ENCODE results near the gene ASIC3.

ASIC3 gene

GRCh38 chr7:151017370-151017952, 30.9 kb upstream of the ASIC3 start:
- no peak overlapping the region for H3K4me2 ChIP-seq (ENCODE audit: low read length, poor library complexity, severe bottlenecking)
- no peak overlapping the region for H3K4ac ChIP-seq (ENCODE audit: low read depth in 1 of 2, low read length in 2 of 2)
- no peak overlapping the region for H3K9ac ChIP-seq (ENCODE audit: low read length)
- H3K18ac ChIP-seq (ENCODE audit: low read depth in 1 of 2, low read length in 2 of 2) = peak overlapping the region in 1 of 2 experiments; percentile 38
- H4K8ac ChIP-seq (ENCODE audit: low read length) = no peak overlapping the region
- H3K27ac ChIP-seq (ENCODE audit: low read length, poor library complexity, severe bottlenecking) = no peak overlapping the region
- no peaks in the 10 kb centered on the region for H3K79me1 ChIP-seq (replicated peaks; ENCODE audit: low read length, poor library complexity, severe bottlenecking)
- no peak overlapping the region for H2BK12ac ChIP-seq (ENCODE audit: low read length in 2 of 2)
- no peak overlapping the region for H2BK5ac ChIP-seq (ENCODE audit: low read depth, low read length, poor library complexity, severe bottlenecking)
- H2AK5ac ChIP-seq (ENCODE audit: low read length, severe bottlenecking) = no peak overlapping the region
- H3K9me3 ChIP-seq (ENCODE audit: control insufficient read depth, low read length) = no peaks in the 10 kb centered on the region
- H3K4me3 ChIP-seq (ENCODE audit: insufficient read depth in 1 of 2, low read depth in 1 of 2, low read length in 2 of 2) = peak overlapping the region in 1 of 2 experiments; percentile 66
- no peak overlapping the region for H2AFZ ChIP-seq (ENCODE audit: low read depth, low read length)
- no peak overlapping the region for H2BK15ac ChIP-seq (ENCODE audit: low read depth, poor library complexity, severe bottlenecking)
- no peak overlapping the region for H3K14ac ChIP-seq (ENCODE audit: low read length in 2 of 2)
- H3K36me3 ChIP-seq (ENCODE audit: control insufficient read depth in 1 of 2, insufficient read depth in 2 of 2, low read depth in 1 of 2, low read length in 2 of 2) = no peaks in the 10 kb centered on the region
- no peak for DNase-seq
- H4K91ac ChIP-seq (ENCODE audit: low read length) = no peak overlapping the region
- WGBS = 77% methylated on average over 13 of the region's 13 CpGs
- H3K23ac ChIP-seq (ENCODE audit: low read length in 2 of 2) = no peak overlapping the region
- H3K27me3 ChIP-seq (ENCODE audit: control insufficient read depth in 1 of 2, insufficient read depth in 1 of 2, low read length in 2 of 2) = peaks cover 55 to 65% of the 10 kb centered on the region in 2 experiments
- H2BK120ac ChIP-seq (ENCODE audit: low read depth, low read length) = no peak overlapping the region
- H3K4me1 ChIP-seq (ENCODE audit: control insufficient read depth, insufficient read depth, low read depth, low read length) = peaks cover 14% of the 10 kb centered on the region

GRCh38 chr7:151017953-151018420, 30.3 kb upstream of the ASIC3 start:
- no peak overlapping the region for H2BK15ac ChIP-seq (ENCODE audit: low read depth, poor library complexity, severe bottlenecking)

GRCh38 chr7:151018421-151019129, 29.8 kb upstream of the ASIC3 start:
- DNase-seq = peak; percentile 23
- Histone ChIP-seq H2AFZ (ENCODE audit: low read depth, low read length) (no peak overlapping the region), H3K4me1 (ENCODE audit: control insufficient read depth, insufficient read depth, low read depth, low read length) (peaks cover 14% of the 10 kb centered on the region), H3K4me3 (ENCODE audit: insufficient read depth in 1 of 2, low read depth in 1 of 2, low read length in 2 of 2) (peak overlapping the region in 1 of 2 experiments; percentile 66), H2BK5ac (ENCODE audit: low read depth, low read length, poor library complexity, severe bottlenecking) (no peak overlapping the region), H3K9me3 (ENCODE audit: control insufficient read depth, low read length) (no peaks in the 10 kb centered on the region), H3K23ac (ENCODE audit: low read length in 2 of 2) (no peak overlapping the region), H2BK120ac (ENCODE audit: low read depth, low read length) (no peak overlapping the region), H4K91ac (ENCODE audit: low read length) (peak overlapping the region; percentile 85), H3K27me3 (ENCODE audit: control insufficient read depth in 1 of 2, insufficient read depth in 1 of 2, low read length in 2 of 2) (peaks cover 55 to 64% of the 10 kb centered on the region in 2 experiments), H3K4me2 (ENCODE audit: low read length, poor library complexity, severe bottlenecking) (peak overlapping the region; percentile 19), H3K27ac (ENCODE audit: low read length, poor library complexity, severe bottlenecking) (no peak overlapping the region), H4K8ac (ENCODE audit: low read length) (peak overlapping the region; percentile 84), H3K4ac (ENCODE audit: low read depth in 1 of 2, low read length in 2 of 2) (peak overlapping the region; percentile 0 to 63), H2AK5ac (ENCODE audit: low read length, severe bottlenecking) (no peak overlapping the region), H3K36me3 (ENCODE audit: control insufficient read depth in 1 of 2, insufficient read depth in 2 of 2, low read depth in 1 of 2, low read length in 2 of 2) (no peaks in the 10 kb centered on the region), H3K79me1 (replicated peaks; ENCODE audit: low read length, poor library complexity, severe bottlenecking) (no peaks in the 10 kb centered on the region), H3K9ac (ENCODE audit: low read length) (no peak overlapping the region), H3K18ac (ENCODE audit: low read depth in 1 of 2, low read length in 2 of 2) (peak overlapping the region; percentile 72 to 81), H2BK15ac (ENCODE audit: low read depth, poor library complexity, severe bottlenecking) (no peak overlapping the region), H2BK12ac (ENCODE audit: low read length in 2 of 2) (peak overlapping the region in 1 of 2 experiments; percentile 91), H3K14ac (ENCODE audit: low read length in 2 of 2) (peak overlapping the region in 1 of 2 experiments; percentile 93)
- 11% methylated on average over 66 of the region's 82 CpGs for WGBS

More at GRCh38 chr7:151017953-151018420, 30.3 kb upstream of the ASIC3 start:
- no peak overlapping the region for H3K27ac ChIP-seq (ENCODE audit: low read length, poor library complexity, severe bottlenecking)
- H3K27me3 ChIP-seq (ENCODE audit: control insufficient read depth in 1 of 2, insufficient read depth in 1 of 2, low read length in 2 of 2) = peaks cover 50 to 63% of the 10 kb centered on the region in 2 experiments
- no peaks in the 10 kb centered on the region for H3K36me3 ChIP-seq (ENCODE audit: control insufficient read depth in 1 of 2, insufficient read depth in 2 of 2, low read depth in 1 of 2, low read length in 2 of 2)
- H3K23ac ChIP-seq (ENCODE audit: low read length in 2 of 2) = no peak overlapping the region
- peak overlapping the region; percentile 26 to 66 for H3K4me3 ChIP-seq (ENCODE audit: insufficient read depth in 1 of 2, low read depth in 1 of 2, low read length in 2 of 2)
- H3K4ac ChIP-seq (ENCODE audit: low read depth in 1 of 2, low read length in 2 of 2) = no peak overlapping the region
- no peaks in the 10 kb centered on the region for H3K9me3 ChIP-seq (ENCODE audit: control insufficient read depth, low read length)
- no peak overlapping the region for H3K9ac ChIP-seq (ENCODE audit: low read length)
- peak overlapping the region; percentile 38 to 72 for H3K18ac ChIP-seq (ENCODE audit: low read depth in 1 of 2, low read length in 2 of 2)
- peak overlapping the region; percentile 3 for H2BK120ac ChIP-seq (ENCODE audit: low read depth, low read length)
- peak; percentile 51 for DNase-seq
- no peak overlapping the region for H2AK5ac ChIP-seq (ENCODE audit: low read length, severe bottlenecking)
- H4K91ac ChIP-seq (ENCODE audit: low read length) = peak overlapping the region; percentile 70
- no peak overlapping the region for H3K4me2 ChIP-seq (ENCODE audit: low read length, poor library complexity, severe bottlenecking)
- WGBS = 8% methylated on average over 32 of the region's 34 CpGs
- no peaks in the 10 kb centered on the region for H3K79me1 ChIP-seq (replicated peaks; ENCODE audit: low read length, poor library complexity, severe bottlenecking)
- H2BK5ac ChIP-seq (ENCODE audit: low read depth, low read length, poor library complexity, severe bottlenecking) = no peak overlapping the region
- H3K4me1 ChIP-seq (ENCODE audit: control insufficient read depth, insufficient read depth, low read depth, low read length) = peaks cover 14% of the 10 kb centered on the region
- no peak overlapping the region for H3K14ac ChIP-seq (ENCODE audit: low read length in 2 of 2)
- no peak overlapping the region for H2AFZ ChIP-seq (ENCODE audit: low read depth, low read length)
- no peak overlapping the region for H2BK12ac ChIP-seq (ENCODE audit: low read length in 2 of 2)
- H4K8ac ChIP-seq (ENCODE audit: low read length) = no peak overlapping the region

GRCh38 chr7:151019130-151019447, 29.2 kb upstream of the ASIC3 start:
- peaks cover 56 to 59% of the 10 kb centered on the region in 2 experiments for H3K27me3 ChIP-seq (ENCODE audit: control insufficient read depth in 1 of 2, insufficient read depth in 1 of 2, low read length in 2 of 2)
- H3K18ac ChIP-seq (ENCODE audit: low read depth in 1 of 2, low read length in 2 of 2) = peak overlapping the region; percentile 42 to 60
- H3K14ac ChIP-seq (ENCODE audit: low read length in 2 of 2) = no peak overlapping the region
- H2BK120ac ChIP-seq (ENCODE audit: low read depth, low read length) = no peak overlapping the region
- H4K91ac ChIP-seq (ENCODE audit: low read length) = peak overlapping the region; percentile 53
- no peak overlapping the region for H2BK5ac ChIP-seq (ENCODE audit: low read depth, low read length, poor library complexity, severe bottlenecking)
- H3K27ac ChIP-seq (ENCODE audit: low read length, poor library complexity, severe bottlenecking) = no peak overlapping the region
- no peak overlapping the region for H3K9ac ChIP-seq (ENCODE audit: low read length)
- H4K8ac ChIP-seq (ENCODE audit: low read length) = peak overlapping the region; percentile 27
- H3K4me2 ChIP-seq (ENCODE audit: low read length, poor library complexity, severe bottlenecking) = no peak overlapping the region
- no peak overlapping the region for H2AK5ac ChIP-seq (ENCODE audit: low read length, severe bottlenecking)
- H3K4me1 ChIP-seq (ENCODE audit: control insufficient read depth, insufficient read depth, low read depth, low read length) = peaks cover 14% of the 10 kb centered on the region
- no peak overlapping the region for H3K4me3 ChIP-seq (ENCODE audit: insufficient read depth in 1 of 2, low read depth in 1 of 2, low read length in 2 of 2)
- no peak overlapping the region for H2BK15ac ChIP-seq (ENCODE audit: low read depth, poor library complexity, severe bottlenecking)
- peak overlapping the region in 1 of 2 experiments; percentile 91 for H2BK12ac ChIP-seq (ENCODE audit: low read length in 2 of 2)
- H2AFZ ChIP-seq (ENCODE audit: low read depth, low read length) = no peak overlapping the region
- no peaks in the 10 kb centered on the region for H3K9me3 ChIP-seq (ENCODE audit: control insufficient read depth, low read length)
- peak overlapping the region; percentile 13 to 58 for H3K4ac ChIP-seq (ENCODE audit: low read depth in 1 of 2, low read length in 2 of 2)
- 72% methylated on average over 19 of the region's 20 CpGs for WGBS
- H3K36me3 ChIP-seq (ENCODE audit: control insufficient read depth in 1 of 2, insufficient read depth in 2 of 2, low read depth in 1 of 2, low read length in 2 of 2) = no peaks in the 10 kb centered on the region
- H3K23ac ChIP-seq (ENCODE audit: low read length in 2 of 2) = no peak overlapping the region
- no peaks in the 10 kb centered on the region for H3K79me1 ChIP-seq (replicated peaks; ENCODE audit: low read length, poor library complexity, severe bottlenecking)
- no peak for DNase-seq
